Measurements from ENCODE around the gene PCK2. TPM values are rescaled to one million over a fixed set of nuclear protein-coding genes. Genes with fewer than 3 reads are reported as not detected.

Gene PCK2
- total and polyA plus RNA-seq, 2 of the 13 experiments (the other 11 are each of a cell fraction or from before 2014, with no cell fraction given), result 129 to 272 TPM

GRCh38 chr14:24075485-24076301, 18.4 kb upstream of the PCK2 start (continued):
- TF ChIP-seq ZNF407 (CRISPR knock-in tag; IDR thresholded peaks at IDR 0.05; ENCODE audit: not compliant biosample characterization) (no peak), ZNF841 (CRISPR knock-in tag; IDR thresholded peaks at IDR 0.05; ENCODE audit: borderline replicate concordance) (no peak), ZNF660 (CRISPR knock-in tag; IDR thresholded peaks at IDR 0.05; ENCODE audit: borderline replicate concordance, low read depth) (no peak), ZSCAN5A (CRISPR knock-in tag; IDR thresholded peaks at IDR 0.05; ENCODE audit: borderline replicate concordance) (no peak), MEF2D (CRISPR knock-in tag; IDR thresholded peaks at IDR 0.05) (no peak), RFXAP (CRISPR knock-in tag; IDR thresholded peaks at IDR 0.05; ENCODE audit: borderline replicate concordance) (0 out of 2 replicates have a peak, but pooled peaks have one; percentile 5), TRIM24 (CRISPR knock-in tag; IDR thresholded peaks at IDR 0.05) (no peak), TFAP4 (IDR thresholded peaks at IDR 0.05; ENCODE audit: borderline replicate concordance, low read depth) (no peak), POLR2AphosphoS2 (IDR thresholded peaks at IDR 0.05; ENCODE audit: low read depth, low read length) (no peak), ZNF101 (CRISPR knock-in tag; IDR thresholded peaks at IDR 0.05; ENCODE audit: borderline replicate concordance, low read depth) (no peak), CENPX (CRISPR knock-in tag; IDR thresholded peaks at IDR 0.05) (no peak), ARHGAP35 (CRISPR knock-in tag; IDR thresholded peaks at IDR 0.05; ENCODE audit: borderline replicate concordance) (peak; percentile 65; the same call in 1 of the 2 replicates), ZNF512B (CRISPR knock-in tag; IDR thresholded peaks at IDR 0.05; ENCODE audit: borderline replicate concordance) (no peak), ZNF20 (CRISPR knock-in tag; IDR thresholded peaks at IDR 0.05) (no peak)
